ENCODE measurements around the gene POLR2E.

Gene POLR2E

DNA sequence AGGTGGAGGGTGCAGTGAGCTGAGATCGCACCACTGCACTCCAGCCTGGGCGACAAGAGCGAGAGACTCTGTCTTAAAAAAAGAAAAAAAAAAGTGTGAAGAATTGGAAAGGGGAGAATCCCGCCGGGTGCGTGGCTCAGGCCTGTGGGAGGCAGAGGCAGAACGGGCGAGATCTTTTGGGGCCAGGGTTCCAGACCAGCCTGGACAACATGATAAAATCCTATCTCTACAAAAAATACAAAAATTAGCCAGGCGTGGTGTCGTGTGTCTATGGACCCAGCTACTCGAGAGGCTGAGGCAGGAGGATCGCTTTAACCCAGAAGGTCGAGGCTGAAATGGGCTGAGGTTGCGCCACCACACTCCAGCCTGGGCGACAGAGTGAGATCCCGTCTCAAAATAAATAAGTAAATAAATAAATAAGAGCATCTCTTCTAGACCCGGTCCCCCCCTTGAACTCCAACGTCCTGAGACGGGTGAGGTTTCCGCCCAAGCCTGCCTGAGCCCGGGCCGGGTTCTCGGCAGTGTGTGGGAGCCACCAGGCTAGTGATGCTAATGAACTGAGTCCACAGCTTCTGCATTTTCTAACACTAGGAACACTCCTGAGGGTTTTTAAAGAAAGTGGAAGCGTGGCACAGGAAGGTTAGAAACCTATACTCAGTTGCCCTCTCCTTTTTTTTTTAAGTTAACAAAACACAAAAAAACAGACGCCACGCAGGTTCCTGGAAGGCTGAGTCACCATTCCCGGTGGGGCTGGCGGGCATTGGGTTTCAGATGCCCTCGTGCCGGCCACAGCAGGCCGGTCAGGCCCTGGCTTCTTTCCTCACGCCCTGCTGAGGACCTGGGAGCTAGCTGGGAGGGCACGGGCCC, 30.7 kb upstream of the POLR2E start:
- Histone ChIP-seq H3K4me3 (ENCODE audit: low read depth, low read length) (no peak overlapping the region), H3K27ac (ENCODE audit: low read depth, low read length) (no peak overlapping the region), H3K27me3 (ENCODE audit: control insufficient read depth, insufficient read depth, low read length) (no peaks in the 10 kb centered on the region), H3K36me3 (ENCODE audit: control insufficient read depth, insufficient read depth, low read length) (peaks cover 50% of the 10 kb centered on the region), H3K4me1 (ENCODE audit: control insufficient read depth, insufficient read depth, low read length) (peaks cover 5% of the 10 kb centered on the region; the same call in 1 of the 2 replicates), H3K9ac (ENCODE audit: low read length) (no peak overlapping the region), H3K9me3 (ENCODE audit: control insufficient read depth, insufficient read depth, low read depth, low read length) (no peaks in the 10 kb centered on the region)

- peaks cover 5% of the 10 kb centered on the region; the same call in 1 of the 2 replicates for H3K4me1 ChIP-seq (ENCODE audit: control insufficient read depth, insufficient read depth, low read length)
- H3K9me3 ChIP-seq (ENCODE audit: control insufficient read depth, insufficient read depth, low read depth, low read length) = no peaks in the 10 kb centered on the region
- H3K4me3 ChIP-seq (ENCODE audit: low read depth, low read length) = no peak overlapping the region
- peaks cover 67% of the 10 kb centered on the region for H3K36me3 ChIP-seq (ENCODE audit: control insufficient read depth, insufficient read depth, low read length)
- no peak overlapping the region for H3K9ac ChIP-seq (ENCODE audit: low read length)
- no peak overlapping the region for H3K27ac ChIP-seq (ENCODE audit: low read depth, low read length)
- H3K27me3 ChIP-seq (ENCODE audit: control insufficient read depth, insufficient read depth, low read length) = no peaks in the 10 kb centered on the region
These were observed 28.9 kb upstream of the POLR2E start for GRCh38 chr19:1123885-1124677.

DNA sequence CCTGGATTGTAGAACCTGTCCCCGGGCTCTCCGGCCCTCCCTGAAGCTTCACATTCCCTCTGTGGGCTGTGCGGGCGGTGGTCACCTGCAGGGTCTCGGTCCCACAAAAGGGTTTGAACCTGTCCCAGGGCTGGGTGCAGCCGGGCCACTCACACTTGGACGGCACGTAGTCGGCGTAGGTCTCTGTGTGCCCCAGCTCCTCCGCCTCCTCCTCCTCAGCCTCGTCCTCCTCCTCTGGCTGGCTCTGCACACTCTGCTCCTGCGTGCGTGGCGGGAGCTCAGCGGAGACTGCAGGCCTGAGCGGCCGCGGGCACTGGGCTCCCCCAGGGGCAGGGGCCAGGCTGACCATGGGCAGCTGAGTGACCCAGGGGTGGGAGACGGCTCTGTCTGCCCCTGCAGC, 28.2 kb upstream of the POLR2E start:
- no peak overlapping the region for H3K4me3 ChIP-seq (ENCODE audit: low read depth, low read length)
- H3K9ac ChIP-seq (ENCODE audit: low read length) = no peak overlapping the region
- peaks cover 74% of the 10 kb centered on the region for H3K36me3 ChIP-seq (ENCODE audit: control insufficient read depth, insufficient read depth, low read length)
- H3K27me3 ChIP-seq (ENCODE audit: control insufficient read depth, insufficient read depth, low read length) = no peaks in the 10 kb centered on the region
- peaks cover 5% of the 10 kb centered on the region; the same call in 1 of the 2 replicates for H3K4me1 ChIP-seq (ENCODE audit: control insufficient read depth, insufficient read depth, low read length)
- no peaks in the 10 kb centered on the region for H3K9me3 ChIP-seq (ENCODE audit: control insufficient read depth, insufficient read depth, low read depth, low read length)
- H3K27ac ChIP-seq (ENCODE audit: low read depth, low read length) = peak overlapping the region; percentile 22; the same call in 1 of the 2 replicates

- Histone ChIP-seq H3K27me3 (ENCODE audit: control insufficient read depth, insufficient read depth, low read length) (no peaks in the 10 kb centered on the region), H3K4me3 (ENCODE audit: low read depth, low read length) (no peak overlapping the region), H3K9me3 (ENCODE audit: control insufficient read depth, insufficient read depth, low read depth, low read length) (no peaks in the 10 kb centered on the region), H3K27ac (ENCODE audit: low read depth, low read length) (no peak overlapping the region), H3K4me1 (ENCODE audit: control insufficient read depth, insufficient read depth, low read length) (peaks cover 5% of the 10 kb centered on the region; the same call in 1 of the 2 replicates), H3K36me3 (ENCODE audit: control insufficient read depth, insufficient read depth, low read length) (peaks cover 76% of the 10 kb centered on the region), H3K9ac (ENCODE audit: low read length) (no peak overlapping the region)
These were observed 27.8 kb upstream of the POLR2E start for GRCh38 chr19:1122972-1123363.

DNA sequence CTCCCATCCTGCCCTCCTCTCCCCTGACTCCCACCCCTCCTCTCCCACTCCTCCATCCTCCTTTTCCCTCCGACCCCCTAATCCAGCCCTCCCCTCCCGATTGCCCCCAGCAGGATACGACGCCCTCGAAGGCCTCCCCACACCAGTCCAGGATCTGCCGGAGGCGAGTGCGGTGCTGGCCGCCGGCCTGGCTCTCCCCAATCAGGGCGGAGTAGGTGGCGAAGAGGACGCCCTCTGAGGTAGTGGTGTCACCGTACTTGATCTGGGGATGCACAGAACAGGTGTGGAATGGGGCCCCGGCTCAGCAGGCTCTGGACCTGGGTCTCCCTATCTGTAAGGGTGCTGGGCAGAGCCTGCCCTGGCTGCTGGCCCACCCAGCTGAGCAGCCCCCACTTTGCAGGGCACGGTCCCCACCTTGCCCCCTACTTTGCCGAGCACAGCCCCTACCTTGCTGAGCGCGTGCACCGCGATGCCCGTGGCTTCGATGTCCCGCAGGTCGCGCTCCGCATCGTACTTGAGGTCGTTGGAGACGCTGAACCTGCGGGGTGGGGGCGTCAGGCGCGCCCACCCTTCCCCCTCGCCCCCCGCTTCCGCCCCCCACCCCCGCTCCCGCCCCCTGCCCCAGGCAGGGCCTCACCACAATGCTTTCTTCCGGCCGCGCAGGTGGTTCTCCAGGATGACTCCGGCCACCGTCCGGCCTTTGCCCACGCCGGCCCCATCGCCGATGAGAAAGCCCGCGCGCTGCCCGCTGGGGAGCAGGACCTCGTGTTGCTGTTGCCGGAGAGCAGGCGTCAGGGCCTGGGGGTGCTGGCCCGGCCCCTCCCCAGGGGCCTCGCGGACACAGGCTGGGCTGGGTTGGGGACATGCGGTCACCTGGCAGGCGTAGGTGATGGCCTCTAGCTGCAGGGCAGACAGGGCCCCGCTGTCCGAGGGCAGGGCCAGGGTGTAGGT, 27.1 kb upstream of the POLR2E start:
- H3K4me1 ChIP-seq (ENCODE audit: control insufficient read depth, insufficient read depth, low read length) = peaks cover 8% of the 10 kb centered on the region; the same call in 1 of the 2 replicates
- H3K36me3 ChIP-seq (ENCODE audit: control insufficient read depth, insufficient read depth, low read length) = peaks cover 75% of the 10 kb centered on the region
- H3K27ac ChIP-seq (ENCODE audit: low read depth, low read length) = no peak overlapping the region
- no peaks in the 10 kb centered on the region for H3K27me3 ChIP-seq (ENCODE audit: control insufficient read depth, insufficient read depth, low read length)
- no peak overlapping the region for H3K4me3 ChIP-seq (ENCODE audit: low read depth, low read length)
- no peaks in the 10 kb centered on the region for H3K9me3 ChIP-seq (ENCODE audit: control insufficient read depth, insufficient read depth, low read depth, low read length)
- no peak overlapping the region for H3K9ac ChIP-seq (ENCODE audit: low read length)

GRCh38 chr19:1121395-1121794, 26.2 kb upstream of the POLR2E start:
- no peak overlapping the region for H3K9ac ChIP-seq (ENCODE audit: low read length)
- H3K36me3 ChIP-seq (ENCODE audit: control insufficient read depth, insufficient read depth, low read length) = peaks cover 72% of the 10 kb centered on the region
- no peak overlapping the region for H3K4me3 ChIP-seq (ENCODE audit: low read depth, low read length)
- H3K27me3 ChIP-seq (ENCODE audit: control insufficient read depth, insufficient read depth, low read length) = no peaks in the 10 kb centered on the region
- peaks cover 12% of the 10 kb centered on the region; the same call in 1 of the 2 replicates for H3K4me1 ChIP-seq (ENCODE audit: control insufficient read depth, insufficient read depth, low read length)
- H3K9me3 ChIP-seq (ENCODE audit: control insufficient read depth, insufficient read depth, low read depth, low read length) = no peaks in the 10 kb centered on the region
- H3K27ac ChIP-seq (ENCODE audit: low read depth, low read length) = no peak overlapping the region

GRCh38 chr19:1119475-1120217, 24.5 kb upstream of the POLR2E start:
- no peaks in the 10 kb centered on the region for H3K9me3 ChIP-seq (ENCODE audit: control insufficient read depth, insufficient read depth, low read depth, low read length)
- no peaks in the 10 kb centered on the region for H3K27me3 ChIP-seq (ENCODE audit: control insufficient read depth, insufficient read depth, low read length)
- peaks cover 76% of the 10 kb centered on the region for H3K36me3 ChIP-seq (ENCODE audit: control insufficient read depth, insufficient read depth, low read length)

DNA sequence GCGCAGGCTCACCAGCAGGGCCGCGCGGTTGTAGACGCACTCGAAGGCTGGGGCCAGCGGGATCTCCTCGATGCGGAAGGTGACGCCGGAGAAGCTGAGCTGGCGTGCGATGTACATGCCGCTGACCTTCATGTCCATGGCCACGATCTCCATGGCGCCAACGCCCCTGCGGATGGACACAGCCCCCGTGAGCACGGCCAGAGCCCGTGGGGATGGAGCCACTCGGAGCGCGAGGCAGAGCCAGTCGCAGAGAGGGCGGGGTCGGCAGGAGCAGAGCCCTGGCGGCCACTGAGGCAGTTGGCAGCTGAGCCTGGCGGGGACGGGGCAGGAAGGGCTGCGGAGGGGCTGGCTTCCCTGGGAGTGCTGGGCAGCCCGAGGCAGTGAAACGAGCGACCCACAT, 23.8 kb upstream of the POLR2E start:
- H3K36me3 ChIP-seq (ENCODE audit: control insufficient read depth, insufficient read depth, low read length) = peaks cover 77% of the 10 kb centered on the region
- peaks cover 14% of the 10 kb centered on the region; the same call in 1 of the 2 replicates for H3K4me1 ChIP-seq (ENCODE audit: control insufficient read depth, insufficient read depth, low read length)

More at GRCh38 chr19:1119475-1120217, 24.5 kb upstream of the POLR2E start:
- H3K27ac ChIP-seq (ENCODE audit: low read depth, low read length) = no peak overlapping the region
- no peak overlapping the region for H3K4me3 ChIP-seq (ENCODE audit: low read depth, low read length)
- peaks cover 12% of the 10 kb centered on the region; the same call in 1 of the 2 replicates for H3K4me1 ChIP-seq (ENCODE audit: control insufficient read depth, insufficient read depth, low read length)
- no peak overlapping the region for H3K9ac ChIP-seq (ENCODE audit: low read length)

GRCh38 chr19:1117654-1118053, 22.5 kb upstream of the POLR2E start:
- Histone ChIP-seq H3K27ac (ENCODE audit: low read depth, low read length) (no peak overlapping the region), H3K4me3 (ENCODE audit: low read depth, low read length) (no peak overlapping the region), H3K9me3 (ENCODE audit: control insufficient read depth, insufficient read depth, low read depth, low read length) (no peaks in the 10 kb centered on the region), H3K9ac (ENCODE audit: low read length) (no peak overlapping the region), H3K27me3 (ENCODE audit: control insufficient read depth, insufficient read depth, low read length) (no peaks in the 10 kb centered on the region), H3K36me3 (ENCODE audit: control insufficient read depth, insufficient read depth, low read length) (peaks cover 72% of the 10 kb centered on the region), H3K4me1 (ENCODE audit: control insufficient read depth, insufficient read depth, low read length) (peaks cover 20% of the 10 kb centered on the region)

More for the DNA sequence above, 23.8 kb upstream of the POLR2E start:
- Histone ChIP-seq H3K27me3 (ENCODE audit: control insufficient read depth, insufficient read depth, low read length) (no peaks in the 10 kb centered on the region), H3K9ac (ENCODE audit: low read length) (no peak overlapping the region), H3K27ac (ENCODE audit: low read depth, low read length) (no peak overlapping the region), H3K9me3 (ENCODE audit: control insufficient read depth, insufficient read depth, low read depth, low read length) (no peaks in the 10 kb centered on the region), H3K4me3 (ENCODE audit: low read depth, low read length) (no peak overlapping the region)
